Skeletal muscle satellite cell (primary cell): ENCODE data around the gene PLAC1.

Experiments used
- H3K27me3 ChIP-seq: 2 replicates; pipeline ENCODE4 v1.7.0; 2013; ENCODE audit warnings: low read length; ENCODE audit not compliant: control insufficient read depth, insufficient read depth
- H3K36me3 ChIP-seq: 2 replicates; pipeline ENCODE4 v1.7.0; 2013; ENCODE audit warnings: mild to moderate bottlenecking, control low read depth, low read length; ENCODE audit not compliant: insufficient read depth
- H3K4me1 ChIP-seq: 2 replicates; pipeline ENCODE4 v1.7.0; 2013; ENCODE audit warnings: low read length; ENCODE audit not compliant: control insufficient read depth, insufficient read depth
- H3K4me2 ChIP-seq: 2 replicates; pipeline ENCODE4 v1.7.0; 2013; ENCODE audit warnings: mild to moderate bottlenecking, low read length
- H3K4me3 ChIP-seq: 2 replicates; pipeline ENCODE4 v1.7.0; 2013; ENCODE audit warnings: low read length
- H3K9ac ChIP-seq: 2 replicates; pipeline ENCODE4 v1.7.0; 2013; ENCODE audit warnings: mild to moderate bottlenecking, low read depth, low read length, moderate library complexity
- H3K9me3 ChIP-seq: replicated peaks from 2 replicates; pipeline ENCODE4 v1.7.0; 2013; ENCODE audit warnings: mild to moderate bottlenecking, control low read depth, low read length

Gene PLAC1

GRCh38 chrX:134547047-134547679 is 111.1 kb downstream of the PLAC1 start:
- no peaks in the 10 kb centered on the region for H3K27me3 ChIP-seq
- H3K4me1 ChIP-seq, result peaks cover 19% of the 10 kb centered on the region
- H3K4me2 ChIP-seq, result peak overlapping the region; percentile 90
- H3K9ac ChIP-seq, result peak overlapping the region; percentile 90
- no peaks in the 10 kb centered on the region for H3K9me3 ChIP-seq
- peak overlapping the region; percentile 87 for H3K4me3 ChIP-seq
- peaks cover 11% of the 10 kb centered on the region for H3K36me3 ChIP-seq

GRCh38 chrX:134546187-134546586 is 112.1 kb downstream of the PLAC1 start:
- H3K4me1 ChIP-seq, result peaks cover 19% of the 10 kb centered on the region
- no peaks in the 10 kb centered on the region for H3K9me3 ChIP-seq
- no peaks in the 10 kb centered on the region for H3K27me3 ChIP-seq
- peaks cover 11% of the 10 kb centered on the region for H3K36me3 ChIP-seq
- H3K4me2 ChIP-seq, result peak overlapping the region; percentile 90
- peak overlapping the region; percentile 87 for H3K4me3 ChIP-seq
- peak overlapping the region; percentile 90 for H3K9ac ChIP-seq

- Histone ChIP-seq H3K4me3 (peak overlapping the region; percentile 87), H3K4me2 (peak overlapping the region; percentile 90), H3K36me3 (peaks cover 11% of the 10 kb centered on the region), H3K4me1 (peaks cover 19% of the 10 kb centered on the region), H3K27me3 (no peaks in the 10 kb centered on the region), H3K9me3 (no peaks in the 10 kb centered on the region), H3K9ac (peak overlapping the region; percentile 90)
These were observed 112.8 kb downstream of the PLAC1 start for GRCh38 chrX:134545510-134545909.

GRCh38 chrX:134544513-134545151 is 113.6 kb downstream of the PLAC1 start:
- H3K9me3 ChIP-seq, result no peaks in the 10 kb centered on the region
- H3K4me3 ChIP-seq, result no peak overlapping the region
- H3K4me2 ChIP-seq, result peak overlapping the region; percentile 56
- H3K36me3 ChIP-seq, result peaks cover 11% of the 10 kb centered on the region
- H3K27me3 ChIP-seq, result no peaks in the 10 kb centered on the region
- peak overlapping the region; percentile 90 for H3K9ac ChIP-seq
- peaks cover 13% of the 10 kb centered on the region for H3K4me1 ChIP-seq

GRCh38 chrX:134544135-134544512 is 114.1 kb downstream of the PLAC1 start:
- Histone ChIP-seq H3K36me3 (peaks cover 11% of the 10 kb centered on the region), H3K4me2 (no peak overlapping the region), H3K27me3 (no peaks in the 10 kb centered on the region), H3K9ac (peak overlapping the region; percentile 90), H3K4me3 (no peak overlapping the region), H3K4me1 (peaks cover 13% of the 10 kb centered on the region), H3K9me3 (no peaks in the 10 kb centered on the region)

GRCh38 chrX:134543288-134543687 is 115.0 kb downstream of the PLAC1 start:
- Histone ChIP-seq H3K4me3 (no peak overlapping the region), H3K4me1 (peaks cover 13% of the 10 kb centered on the region), H3K4me2 (no peak overlapping the region), H3K9me3 (no peaks in the 10 kb centered on the region), H3K9ac (no peak overlapping the region), H3K36me3 (peaks cover 11% of the 10 kb centered on the region), H3K27me3 (no peaks in the 10 kb centered on the region)

- no peak overlapping the region for H3K9ac ChIP-seq
- H3K27me3 ChIP-seq, result no peaks in the 10 kb centered on the region
- peaks cover 18% of the 10 kb centered on the region for H3K4me1 ChIP-seq
- H3K36me3 ChIP-seq, result peaks cover 11% of the 10 kb centered on the region
- no peaks in the 10 kb centered on the region for H3K9me3 ChIP-seq
- H3K4me2 ChIP-seq, result no peak overlapping the region
- H3K4me3 ChIP-seq, result no peak overlapping the region
These were observed 115.8 kb downstream of the PLAC1 start for GRCh38 chrX:134542485-134542884.

GRCh38 chrX:134541906-134542305 is 116.4 kb downstream of the PLAC1 start:
- Histone ChIP-seq H3K4me3 (no peak overlapping the region), H3K4me1 (peaks cover 24% of the 10 kb centered on the region), H3K9me3 (no peaks in the 10 kb centered on the region), H3K9ac (no peak overlapping the region), H3K36me3 (peaks cover 11% of the 10 kb centered on the region), H3K4me2 (no peak overlapping the region), H3K27me3 (no peaks in the 10 kb centered on the region)

- no peak overlapping the region for H3K4me2 ChIP-seq
- H3K9ac ChIP-seq, result no peak overlapping the region
- H3K4me1 ChIP-seq, result peaks cover 13% of the 10 kb centered on the region
- H3K4me3 ChIP-seq, result no peak overlapping the region
- H3K36me3 ChIP-seq, result no peaks in the 10 kb centered on the region
- H3K9me3 ChIP-seq, result no peaks in the 10 kb centered on the region
- H3K27me3 ChIP-seq, result no peaks in the 10 kb centered on the region
These were observed 120.0 kb downstream of the PLAC1 start for GRCh38 chrX:134538316-134538715.

GRCh38 chrX:134537179-134537955 is 120.9 kb downstream of the PLAC1 start:
- Histone ChIP-seq H3K4me2 (peak overlapping the region; percentile 44), H3K4me3 (no peak overlapping the region), H3K36me3 (no peaks in the 10 kb centered on the region), H3K27me3 (no peaks in the 10 kb centered on the region), H3K9me3 (no peaks in the 10 kb centered on the region), H3K9ac (no peak overlapping the region), H3K4me1 (peaks cover 13% of the 10 kb centered on the region)

- H3K36me3 ChIP-seq, result no peaks in the 10 kb centered on the region
- no peaks in the 10 kb centered on the region for H3K27me3 ChIP-seq
- no peak overlapping the region for H3K9ac ChIP-seq
- H3K9me3 ChIP-seq, result no peaks in the 10 kb centered on the region
- H3K4me1 ChIP-seq, result peaks cover 13% of the 10 kb centered on the region
- no peak overlapping the region for H3K4me2 ChIP-seq
- no peak overlapping the region for H3K4me3 ChIP-seq
These were observed 124.3 kb downstream of the PLAC1 start for GRCh38 chrX:134533952-134534351.
